Lung (tissue), 12 donors: ENCODE measurements around the gene ZNF394. TPM values are rescaled to one million over a fixed set of nuclear protein-coding genes. Genes with fewer than 3 reads are reported as not detected.

Experiments used
- ATAC-seq: fragments of 200-7000 bp; cut with Tn5 transposase; one replicate; pipeline ENCODE4 v1.9.1; 2020; ENCODE audit warnings: moderate number of reproducible peaks; ENCODE audit not compliant: insufficient read depth, low FRiP score
- DNase-seq, 3 donors: peaks; one replicate each; pipeline ENCODE4 v3.0.0-alpha.2; 2013 to 2017
- H3K27ac ChIP-seq, 2 donors: one replicate each; pipeline ENCODE4 v1.5.1; 2013; ENCODE audit warnings: mild to moderate bottlenecking in 2 of 2, moderate library complexity in 2 of 2, control low read depth in 1 of 2, inconsistent platforms in 1 of 2, low read depth in 1 of 2, low read length in 1 of 2
- H3K27me3 ChIP-seq, 3 donors: one replicate each; pipeline ENCODE4 v1.5.1; 2013; ENCODE audit warnings: low read length in 2 of 3; ENCODE audit not compliant: control insufficient read depth in 3 of 3, insufficient read depth in 3 of 3
- H3K36me3 ChIP-seq, 4 donors: one replicate each; pipeline ENCODE4 v1.5.1; 2013; ENCODE audit warnings: low read length in 4 of 4, mild to moderate bottlenecking in 1 of 4, moderate library complexity in 1 of 4; ENCODE audit not compliant: control insufficient read depth in 4 of 4, insufficient read depth in 4 of 4
- H3K4me1 ChIP-seq, 5 donors: one replicate each; pipeline ENCODE4 v1.5.1; 2013; ENCODE audit warnings: low read length in 5 of 5, mild to moderate bottlenecking in 2 of 5, moderate library complexity in 1 of 5; ENCODE audit not compliant: control insufficient read depth in 5 of 5, insufficient read depth in 5 of 5
- H3K4me3 ChIP-seq: one replicate; pipeline ENCODE4 v1.5.1; 2013; ENCODE audit warnings: mild to moderate bottlenecking, control low read depth, moderate library complexity
- H3K9ac ChIP-seq, 2 donors: one replicate each; pipeline ENCODE4 v1.5.1; 2013; ENCODE audit warnings: low read length in 2 of 2, control low read depth in 1 of 2; ENCODE audit not compliant: insufficient read depth in 1 of 2
- H3K9me3 ChIP-seq, 4 donors: one replicate each; pipeline ENCODE4 v1.5.1; 2013; ENCODE audit warnings: low read length in 3 of 4, mild to moderate bottlenecking in 1 of 4, moderate library complexity in 1 of 4; ENCODE audit not compliant: control insufficient read depth in 4 of 4, insufficient read depth in 3 of 4
- CTCF ChIP-seq: IDR thresholded peaks from 2 replicates; pipeline ENCODE4 v1.5.1; 2012; ENCODE audit warnings: mild to moderate bottlenecking; ENCODE audit errors: control extremely low read depth, extremely low read depth
- WGBS, 2 donors: extraction: QIAGEN DNeasy Blood & Tissue Kit; methylation state at CpG; one replicate each; pipeline ENCODE4 v1.1.7; 2013; 5-methylcytosine and 5-hydroxymethylcytosine counted together
- polyA plus RNA-seq, 2 donors: library from polyadenylated mRNA; stranded (reverse); fragments of 200-250 nt; gene quantifications; one replicate each; pipeline ENCODE4 v1.2.1, GENCODE V29; 2013
- total RNA-seq, 2 donors: library from RNA; depleted of rRNA in 1 of 2; stranded (reverse); fragments of >200 nt in 1 of 2; gene quantifications; one replicate each; pipeline ENCODE4 v1.2.1, GENCODE V29; 2014 to 2021
- donor health status: control.
- donor health status: control.
- donor health status: Bipolar disorder and iron deficiency.
- donor health status: healthy.
- donor health status: DM: yes; HTN: yes; CAD: no.

Gene ZNF394
- total and polyA plus RNA-seq, 4 donors, result 18.5 to 44.5 (median 26.4) TPM

- H3K9ac ChIP-seq, result no peak overlapping the region
- peaks cover 4 to 26% (median 22%) of the 10 kb centered on the region in 4 donors for H3K36me3 ChIP-seq
- no peaks in the 10 kb centered on the region for H3K4me1 ChIP-seq
- peaks cover 18 to 37% (median 23%) of the 10 kb centered on the region in 4 donors for H3K9me3 ChIP-seq
- TF ChIP-seq CTCF, result no peak
- WGBS, 2 donors, result 97 to 99% methylated on average over 2 of the region's 2 CpGs
- H3K4me3 ChIP-seq, result no peak overlapping the region
- no peak overlapping the region for H3K27ac ChIP-seq
- ATAC-seq (no peak), DNase-seq (no peak)
- H3K27me3 ChIP-seq, result no peaks in the 10 kb centered on the region
Observed at GRCh38 chr7:99535667-99536066, 35.6 kb upstream of the ZNF394 start.

DNA sequence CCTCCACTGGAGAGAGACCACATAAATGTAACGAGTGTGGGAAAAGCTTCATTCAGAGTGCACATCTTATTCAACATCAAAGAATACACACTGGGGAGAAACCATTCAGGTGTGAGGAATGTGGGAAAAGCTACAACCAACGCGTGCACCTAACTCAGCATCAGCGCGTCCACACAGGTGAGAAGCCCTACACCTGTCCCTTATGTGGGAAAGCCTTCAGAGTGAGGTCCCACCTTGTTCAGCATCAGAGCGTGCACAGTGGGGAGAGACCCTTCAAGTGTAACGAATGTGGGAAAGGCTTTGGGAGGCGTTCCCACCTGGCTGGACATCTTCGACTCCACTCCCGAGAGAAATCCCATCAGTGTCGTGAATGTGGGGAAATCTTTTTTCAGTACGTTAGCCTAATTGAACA lies 31.3 kb upstream of the ZNF394 start:
- Histone ChIP-seq H3K36me3 (peaks cover 14 to 52% (median 43%) of the 10 kb centered on the region in 4 donors), H3K9me3 (peaks cover 15 to 31% (median 26%) of the 10 kb centered on the region in 4 donors), H3K27ac (no peak overlapping the region), H3K4me1 (no peaks in the 10 kb centered on the region), H3K27me3 (no peaks in the 10 kb centered on the region), H3K9ac (no peak overlapping the region), H3K4me3 (no peak overlapping the region)
- ATAC-seq, result no peak
- 98 to 99% methylated on average over 12 of the region's 12 CpGs for WGBS, 2 donors
- no peak for TF ChIP-seq CTCF
- no peak for DNase-seq

- no peaks in the 10 kb centered on the region for H3K27me3 ChIP-seq
- 95 to 96% methylated on average over 21 of the region's 21 CpGs for WGBS, 2 donors
- no peak for DNase-seq
- no peak for ATAC-seq
- peaks cover 19 to 36% (median 31%) of the 10 kb centered on the region in 4 donors for H3K36me3 ChIP-seq
- no peak overlapping the region for H3K27ac ChIP-seq
- no peaks in the 10 kb centered on the region for H3K4me1 ChIP-seq
- peaks cover 0 to 11% (median 4%) of the 10 kb centered on the region in 4 donors for H3K9me3 ChIP-seq
- TF ChIP-seq CTCF, result peak; percentile 6
- H3K4me3 ChIP-seq, result no peak overlapping the region
- H3K9ac ChIP-seq, result no peak overlapping the region
Observed at GRCh38 chr7:99525713-99526440, 25.8 kb upstream of the ZNF394 start.
